IPS-18a (cell line): Measurements from ENCODE around the gene TSEN2.
A peak's percentile ranks its signal among the peaks of the same experiment; 100 is the strongest.

Source experiments
- H3K27ac ChIP-seq: one replicate; pipeline ENCODE4 v1.5.1; 2013; ENCODE audit warnings: low read length
- H3K27me3 ChIP-seq: one replicate; pipeline ENCODE4 v1.6.1; 2013; ENCODE audit warnings: mild to moderate bottlenecking, low read length; ENCODE audit not compliant: control insufficient read depth, insufficient read depth
- H3K36me3 ChIP-seq: one replicate; pipeline ENCODE4 v1.6.1; 2013; ENCODE audit warnings: low read depth, low read length; ENCODE audit not compliant: control insufficient read depth
- H3K4me1 ChIP-seq: one replicate; pipeline ENCODE4 v1.6.1; 2013; ENCODE audit warnings: low read depth, low read length; ENCODE audit not compliant: control insufficient read depth
- H3K4me3 ChIP-seq: one replicate; pipeline ENCODE4 v1.5.1; 2013; ENCODE audit warnings: low read length
- H3K9ac ChIP-seq: one replicate; pipeline ENCODE4 v1.6.1; 2013; ENCODE audit warnings: mild to moderate bottlenecking, low read length, moderate library complexity
- H3K9me3 ChIP-seq: one replicate; pipeline ENCODE4 v1.6.1; 2013; ENCODE audit warnings: low read depth, low read length; ENCODE audit not compliant: control insufficient read depth

TSEN2 gene

DNA sequence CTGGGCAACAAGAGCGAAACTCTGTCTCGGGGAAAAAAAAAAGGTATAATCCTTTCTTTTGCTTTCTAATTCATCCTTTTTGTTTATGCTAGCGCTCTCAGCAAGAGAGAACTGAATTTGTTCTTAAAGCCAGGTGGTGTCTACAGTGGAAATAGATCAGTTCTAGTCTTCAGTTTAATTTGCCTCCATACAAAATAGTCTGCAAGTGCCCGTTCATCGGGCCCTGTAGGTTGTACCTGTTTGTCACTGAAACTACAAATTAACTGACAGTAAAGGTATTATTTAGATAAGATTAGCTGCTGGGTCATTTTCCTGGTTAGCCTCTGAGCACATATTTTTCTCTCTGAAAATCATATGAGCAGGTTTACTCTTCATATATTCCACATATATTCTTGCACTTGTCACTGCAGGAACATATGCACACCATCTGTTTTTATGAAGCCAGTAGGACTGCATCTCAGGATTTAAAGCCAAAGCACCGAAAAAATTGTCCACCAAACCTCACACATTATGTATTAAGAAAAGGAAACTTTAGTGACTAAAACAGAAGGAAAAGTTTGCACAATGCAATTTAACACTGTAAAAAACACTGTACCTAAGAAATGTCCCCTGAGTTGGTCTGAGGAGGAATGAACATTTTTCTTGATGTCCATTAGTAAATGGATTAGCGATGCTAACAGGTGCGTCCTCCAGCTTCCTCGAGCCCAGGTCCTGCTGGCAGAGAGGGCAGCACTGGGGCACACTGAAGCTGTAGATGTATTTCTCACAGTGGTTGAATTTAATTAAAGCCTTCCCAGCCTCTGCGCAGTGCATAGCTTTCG, 60.6 kb downstream of the TSEN2 start:
- Histone ChIP-seq H3K9me3 (no peaks in the 10 kb centered on the region), H3K27ac (no peak overlapping the region), H3K9ac (no peak overlapping the region), H3K4me3 (no peak overlapping the region), H3K4me1 (no peaks in the 10 kb centered on the region), H3K36me3 (peaks cover 4% of the 10 kb centered on the region), H3K27me3 (no peaks in the 10 kb centered on the region)

DNA sequence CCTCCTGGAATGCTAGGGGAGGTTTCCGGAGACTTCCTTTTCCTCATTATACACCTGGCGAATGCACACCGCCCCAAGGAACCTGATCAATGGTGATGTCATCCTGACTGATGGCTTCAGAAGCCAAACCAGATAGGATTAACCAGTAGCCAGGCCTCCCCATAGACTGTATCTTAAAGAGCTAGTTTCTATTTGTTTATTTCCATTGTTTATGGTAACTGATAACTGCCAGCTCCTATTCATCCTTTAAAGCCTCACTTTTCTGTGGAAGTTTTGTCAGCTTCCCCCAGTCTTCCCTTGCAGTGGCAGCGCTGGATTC, 61.2 kb downstream of the TSEN2 start, which contains the start of gene MKRN2OS:
TSS of gene MKRN2OS (minus strand) at position 27 of the 319 bp plus-strand sequence. CDS start 35 bp downstream, outside the sequence.
- no peak within 1 kb of the TSS for H3K27ac ChIP-seq
- no peaks in the 10 kb centered on the region for H3K9me3 ChIP-seq
- no peaks in the 10 kb centered on the region for H3K27me3 ChIP-seq
- no peaks in the 10 kb centered on the region for H3K4me1 ChIP-seq
- no peak within 1 kb of the TSS for H3K4me3 ChIP-seq
- H3K36me3 ChIP-seq: no peaks in the 10 kb centered on the region
- H3K9ac ChIP-seq: no peak within 1 kb of the TSS

DNA sequence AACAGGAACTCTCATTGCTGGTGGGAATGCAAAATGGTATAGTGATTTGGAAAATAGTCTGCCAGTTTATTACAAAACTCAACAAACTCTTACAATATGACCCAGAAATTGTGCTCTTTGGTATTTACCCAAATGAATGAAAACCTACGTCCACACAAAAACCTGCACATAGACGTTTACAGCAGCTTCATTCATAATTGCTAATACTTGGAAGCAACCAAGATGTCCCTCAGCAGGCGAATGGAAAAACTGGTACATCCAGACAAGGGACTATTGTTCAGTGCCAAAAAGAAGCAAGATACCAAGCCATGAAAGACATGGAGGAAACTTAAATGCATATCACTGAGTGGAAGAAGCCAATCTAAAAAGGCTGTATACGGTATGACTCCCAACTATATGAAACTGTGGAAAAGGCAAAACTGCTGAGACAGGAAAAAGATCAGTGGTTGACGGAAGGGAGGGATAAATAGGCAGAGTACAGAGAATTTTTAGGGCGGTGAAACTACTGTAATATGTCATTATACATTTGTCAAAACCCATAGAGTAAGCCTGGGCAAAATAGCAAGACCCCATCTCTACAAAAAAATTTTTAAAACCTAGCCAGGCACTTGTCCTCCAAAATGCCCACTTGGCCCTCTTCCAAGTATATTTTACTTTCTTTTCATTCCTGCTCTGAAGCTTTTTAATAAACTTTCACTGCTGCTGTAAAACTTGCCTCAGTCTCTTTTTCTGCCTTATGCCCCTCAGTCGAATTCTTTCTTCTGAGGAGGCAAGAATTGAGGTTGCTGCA, 65.9 kb downstream of the TSEN2 start:
- H3K9me3 ChIP-seq: no peaks in the 10 kb centered on the region
- H3K27me3 ChIP-seq: no peaks in the 10 kb centered on the region
- H3K36me3 ChIP-seq: no peaks in the 10 kb centered on the region
- H3K27ac ChIP-seq: no peak overlapping the region
- no peaks in the 10 kb centered on the region for H3K4me1 ChIP-seq
- H3K9ac ChIP-seq: no peak overlapping the region
- no peak overlapping the region for H3K4me3 ChIP-seq

DNA sequence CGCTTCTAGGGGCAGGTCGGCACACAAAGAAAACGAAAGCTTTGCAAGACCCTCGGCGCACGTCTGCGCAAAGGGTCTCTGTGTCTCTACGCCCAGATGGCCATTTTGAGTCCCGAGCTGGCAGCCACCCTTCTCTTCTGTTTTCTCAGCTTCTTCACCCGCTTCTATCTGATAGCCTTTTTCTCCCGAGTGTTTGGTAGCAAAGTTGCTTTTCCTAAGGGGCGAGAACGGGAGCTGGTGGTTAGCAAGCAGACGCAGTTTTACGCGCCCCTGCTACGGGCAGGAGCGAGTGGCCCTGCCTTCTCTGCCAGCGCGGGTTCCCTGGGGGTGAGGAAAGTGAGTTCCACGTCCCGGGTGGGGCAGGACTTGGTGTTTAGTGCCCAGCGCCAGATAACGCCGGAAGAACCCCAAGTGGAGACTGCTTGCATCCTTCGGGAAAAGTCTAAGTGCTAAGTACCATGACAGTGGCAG, 69.7 kb downstream of the TSEN2 start:
- no peaks in the 10 kb centered on the region for H3K36me3 ChIP-seq
- H3K27me3 ChIP-seq: no peaks in the 10 kb centered on the region
- peaks cover 9% of the 10 kb centered on the region for H3K4me1 ChIP-seq
- H3K9me3 ChIP-seq: no peaks in the 10 kb centered on the region
- no peak overlapping the region for H3K9ac ChIP-seq
- no peak overlapping the region for H3K27ac ChIP-seq
- peak overlapping the region; percentile 13 for H3K4me3 ChIP-seq

DNA sequence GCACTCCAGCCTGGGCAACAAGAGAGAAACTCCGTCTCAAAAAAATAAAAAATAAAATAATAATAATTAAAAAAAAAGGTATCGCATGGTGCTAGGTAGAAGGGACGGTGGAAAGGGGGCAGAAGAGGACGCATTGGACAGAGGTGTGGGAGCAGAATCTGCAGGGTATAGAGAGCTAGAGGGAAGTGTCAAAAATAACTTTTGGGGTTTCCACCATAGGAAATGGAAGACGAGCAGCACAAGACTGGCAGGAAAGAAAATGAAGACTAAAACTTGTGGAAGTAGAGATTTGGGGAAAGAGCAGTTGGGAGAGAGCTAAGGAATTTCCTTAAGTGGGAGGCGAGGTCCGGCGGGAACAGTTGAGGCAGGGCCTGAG, 72.0 kb downstream of the TSEN2 start:
- Histone ChIP-seq H3K27me3 (no peaks in the 10 kb centered on the region), H3K4me1 (peaks cover 14% of the 10 kb centered on the region), H3K9me3 (no peaks in the 10 kb centered on the region), H3K36me3 (no peaks in the 10 kb centered on the region), H3K4me3 (peak overlapping the region; percentile 91), H3K27ac (no peak overlapping the region), H3K9ac (peak overlapping the region; percentile 88)

DNA sequence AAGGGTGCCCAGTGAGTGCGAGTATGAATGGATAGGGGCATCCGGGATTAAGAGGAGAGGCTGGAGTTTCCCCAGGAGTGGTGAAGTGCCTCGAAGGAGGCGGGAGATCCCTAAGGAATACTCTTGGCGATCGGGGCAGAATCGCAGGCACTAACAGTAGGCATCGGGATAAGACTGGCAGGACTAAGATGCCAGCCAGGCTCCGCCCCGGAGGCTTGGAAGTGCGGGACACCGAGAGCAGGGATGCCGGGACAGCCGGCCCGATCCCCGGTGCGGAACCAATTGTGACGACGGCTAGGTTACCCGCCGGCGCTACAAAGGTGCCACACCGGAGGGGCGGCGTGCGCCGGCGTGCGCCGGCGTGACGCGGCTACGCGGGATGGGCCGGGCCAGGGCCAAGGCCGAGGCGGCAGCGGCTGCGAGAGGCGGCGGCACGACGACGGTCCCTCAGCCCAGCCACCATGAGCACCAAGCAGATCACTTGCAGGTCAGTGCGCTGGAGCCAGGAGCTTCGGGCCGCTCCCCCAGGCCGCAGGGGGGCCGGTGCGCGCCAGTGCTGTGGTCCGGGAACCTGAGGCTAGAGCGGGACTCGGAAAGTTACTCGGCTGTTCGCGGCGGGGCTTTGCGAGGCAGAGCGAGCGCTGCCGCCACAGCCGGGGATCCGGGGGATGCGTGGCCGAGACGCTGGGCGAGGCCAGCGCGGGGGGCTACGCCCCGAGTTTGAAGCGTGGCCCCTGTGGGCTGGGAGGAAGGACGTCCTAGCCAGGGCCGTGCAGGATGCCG, 72.6 kb downstream of the TSEN2 start, which contains the start of gene MKRN2:
TSS of gene MKRN2 (plus strand) at position 398 of the 783 bp plus-strand sequence. CDS start at position 462, 64 bp downstream.
- H3K36me3 ChIP-seq: no peaks in the 10 kb centered on the region
- peak within 1 kb of the TSS; percentile 88 for H3K9ac ChIP-seq
- H3K4me3 ChIP-seq: peak within 1 kb of the TSS; percentile 91
- no peaks in the 10 kb centered on the region for H3K9me3 ChIP-seq
- no peaks in the 10 kb centered on the region for H3K27me3 ChIP-seq
- peaks cover 14% of the 10 kb centered on the region for H3K4me1 ChIP-seq
- peak within 1 kb of the TSS; percentile 51 for H3K27ac ChIP-seq

DNA sequence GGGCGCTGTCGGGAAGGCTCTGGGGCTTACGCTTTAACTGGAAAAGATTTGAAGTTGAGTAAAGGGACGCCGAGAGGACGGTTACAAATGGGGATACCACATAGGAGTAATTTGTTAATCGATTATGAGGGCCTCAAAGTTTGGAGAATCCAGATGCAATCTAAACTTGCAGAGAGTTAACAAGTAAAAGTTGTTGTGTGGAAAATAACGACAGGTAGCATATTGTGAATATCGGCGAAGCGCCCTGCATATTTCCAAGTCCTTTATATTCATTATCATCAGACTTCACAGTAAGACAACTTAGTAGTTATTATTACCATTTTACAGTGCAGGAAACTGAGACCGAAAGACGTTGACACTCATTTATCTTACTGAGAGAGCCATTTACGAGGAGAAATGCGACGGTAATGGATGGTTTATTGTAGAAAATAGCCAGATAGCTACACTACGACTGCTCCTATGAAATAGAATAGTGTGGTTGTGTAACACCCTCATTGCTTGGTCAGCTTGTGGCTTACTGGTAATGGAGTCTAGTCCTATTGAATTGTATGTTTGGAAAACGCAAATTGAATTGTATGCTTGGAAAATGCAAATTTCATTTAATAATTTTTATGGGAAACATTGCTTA, 73.3 kb downstream of the TSEN2 start:
- Histone ChIP-seq H3K36me3 (no peaks in the 10 kb centered on the region), H3K4me1 (peaks cover 18% of the 10 kb centered on the region), H3K9me3 (no peaks in the 10 kb centered on the region), H3K27me3 (no peaks in the 10 kb centered on the region), H3K9ac (peak overlapping the region; percentile 88), H3K4me3 (peak overlapping the region; percentile 91), H3K27ac (peak overlapping the region; percentile 51)

DNA sequence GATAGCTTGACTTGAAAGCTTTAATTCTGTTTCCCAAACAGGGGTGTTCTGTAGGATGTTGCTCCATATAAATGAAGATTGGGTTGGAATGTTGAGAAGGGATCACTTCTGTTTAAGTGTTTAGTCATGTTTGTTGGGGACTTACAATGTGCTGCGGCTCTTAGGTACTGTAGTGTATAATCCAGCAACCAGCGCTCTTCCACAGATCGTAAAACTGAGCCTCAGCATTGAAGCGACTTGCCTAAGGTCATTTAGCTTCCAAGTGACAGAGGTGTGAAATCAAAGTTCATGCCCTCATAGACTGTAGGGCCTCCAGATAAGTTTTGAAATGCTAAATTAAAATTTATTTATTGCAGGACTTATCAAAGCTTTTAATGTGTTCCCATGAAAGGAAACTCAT, 74.4 kb downstream of the TSEN2 start:
- Histone ChIP-seq H3K9me3 (no peaks in the 10 kb centered on the region), H3K27ac (no peak overlapping the region), H3K4me1 (peaks cover 22% of the 10 kb centered on the region), H3K9ac (peak overlapping the region; percentile 88), H3K4me3 (peak overlapping the region; percentile 91), H3K27me3 (no peaks in the 10 kb centered on the region), H3K36me3 (no peaks in the 10 kb centered on the region)

DNA sequence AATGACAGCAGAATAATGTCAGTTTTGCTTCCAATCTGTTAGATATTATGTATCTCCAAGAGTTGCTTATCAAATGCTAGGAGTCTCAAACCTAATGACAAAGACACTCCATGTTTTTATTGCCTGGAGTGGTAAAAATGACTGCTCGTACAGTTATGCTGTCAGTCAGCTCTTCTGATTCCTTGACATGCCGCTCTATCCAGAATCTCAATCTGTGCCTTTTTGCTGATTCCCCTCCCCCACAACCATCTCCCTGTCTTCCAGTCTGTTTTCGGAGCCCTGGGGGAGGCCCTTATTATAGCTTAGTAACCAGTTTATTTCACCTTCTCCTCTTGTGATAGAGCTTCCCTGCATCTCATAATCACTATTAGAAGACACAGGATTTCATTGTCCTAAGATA, 75.2 kb downstream of the TSEN2 start:
- Histone ChIP-seq H3K9ac (no peak overlapping the region), H3K4me3 (no peak overlapping the region), H3K27ac (no peak overlapping the region), H3K9me3 (no peaks in the 10 kb centered on the region), H3K4me1 (peaks cover 22% of the 10 kb centered on the region), H3K36me3 (no peaks in the 10 kb centered on the region), H3K27me3 (no peaks in the 10 kb centered on the region)

DNA sequence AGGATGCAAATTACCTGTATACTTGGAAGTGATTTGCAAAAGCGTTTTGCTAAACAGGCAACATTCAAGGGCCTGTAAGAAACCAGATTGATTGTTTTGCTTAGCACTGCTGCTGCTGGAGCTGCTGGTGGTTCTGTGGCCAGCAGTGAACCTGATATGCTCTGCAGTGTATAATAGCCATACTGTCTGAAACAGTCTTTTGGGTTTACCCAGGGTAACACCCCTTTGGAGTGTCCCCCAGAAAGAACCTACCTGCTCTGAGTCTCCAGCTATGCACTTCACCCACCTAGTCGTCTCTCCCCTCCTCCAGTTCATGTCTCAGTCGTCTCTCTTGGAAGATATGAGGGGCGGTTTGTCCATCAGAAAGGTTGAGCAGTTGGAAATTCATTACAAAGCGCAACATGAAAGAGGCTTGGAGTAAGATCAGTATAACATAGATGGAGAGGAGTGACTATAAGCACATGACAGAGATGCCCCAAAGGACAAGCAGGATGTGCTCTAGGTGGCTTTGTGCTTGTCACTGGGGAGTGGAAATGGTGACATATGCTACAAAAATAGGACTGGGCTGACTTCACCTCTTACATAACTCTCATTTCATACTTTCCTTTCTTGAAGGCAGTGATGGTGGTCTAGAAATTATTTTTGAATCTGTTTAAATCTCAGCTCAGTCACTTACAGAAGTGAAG, 76.4 kb downstream of the TSEN2 start:
- Histone ChIP-seq H3K27ac (no peak overlapping the region), H3K36me3 (no peaks in the 10 kb centered on the region), H3K9ac (no peak overlapping the region), H3K4me3 (no peak overlapping the region), H3K4me1 (peaks cover 22% of the 10 kb centered on the region), H3K9me3 (no peaks in the 10 kb centered on the region), H3K27me3 (no peaks in the 10 kb centered on the region)
